H54 (cell line): ENCODE results near the gene WNT1.

Experiments used
- DNase-seq: peaks from one replicate; pipeline ENCODE4 v3.0.0; 2011; ENCODE audit warnings: low spot score, mixed read lengths; ENCODE audit not compliant: insufficient read length
- FAIRE-seq: peaks from 3 replicates; lab custom pipeline; 2011; peaks lifted over from hg19 to GRCh38; lab: Jason Lieb, UNC
- POLR2A ChIP-seq: IDR thresholded peaks from 2 replicates; pipeline ENCODE4 v1.6.1; 2011; ENCODE audit warnings: low read depth, mild to moderate bottlenecking, low read length

WNT1 gene

GRCh38 chr12:48996794-48997718 is 18.9 kb downstream of the WNT1 start:
- no peak for TF ChIP-seq POLR2A
- FAIRE-seq (no peak), DNase-seq (no peak)

- DNase-seq (no peak), FAIRE-seq (no peak)
- TF ChIP-seq POLR2A = no peak
Observed at GRCh38 chr12:48997719-48998496, 19.8 kb downstream of the WNT1 start.

- no peak for TF ChIP-seq POLR2A
- FAIRE-seq = no peak
Observed at GRCh38 chr12:48998497-48999353, 20.6 kb downstream of the WNT1 start.

GRCh38 chr12:48999371-49000131 is 21.4 kb downstream of the WNT1 start, which contains the start of gene DDN:
TSS of gene DDN (minus strand) at chr12:48999375. CDS start at chr12:48999287, 88 bp downstream.
- FAIRE-seq = no peak
- TF ChIP-seq POLR2A = no peak
- no peak for DNase-seq

More at GRCh38 chr12:48998497-48999353, 20.6 kb downstream of the WNT1 start:
- no peak for DNase-seq

DNA sequence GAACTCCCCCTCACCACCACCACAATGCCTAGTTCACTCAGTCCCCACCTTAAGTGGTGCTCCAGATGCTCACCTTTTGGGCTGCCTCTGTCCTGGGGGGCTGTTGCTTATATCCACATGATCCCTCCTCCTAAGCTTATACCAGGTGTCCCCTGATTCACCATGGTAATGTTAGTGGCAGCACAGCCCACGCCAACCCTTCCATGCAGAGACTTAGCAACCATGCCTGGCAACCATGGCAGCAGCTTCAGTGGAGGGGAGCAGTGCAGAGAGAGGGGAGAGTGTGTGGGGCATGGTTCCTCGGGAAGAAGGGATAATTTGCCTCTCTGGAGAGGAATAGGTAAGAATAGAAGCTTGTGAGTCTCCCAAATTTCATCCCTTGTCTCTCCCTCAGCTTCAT is 22.2 kb downstream of the WNT1 start:
- TF ChIP-seq POLR2A = no peak
- no peak for FAIRE-seq
- DNase-seq = no peak

- DNase-seq (no peak), FAIRE-seq (no peak)
- no peak for TF ChIP-seq POLR2A
Observed at GRCh38 chr12:49008943-49009342, 30.8 kb downstream of the WNT1 start.

DNA sequence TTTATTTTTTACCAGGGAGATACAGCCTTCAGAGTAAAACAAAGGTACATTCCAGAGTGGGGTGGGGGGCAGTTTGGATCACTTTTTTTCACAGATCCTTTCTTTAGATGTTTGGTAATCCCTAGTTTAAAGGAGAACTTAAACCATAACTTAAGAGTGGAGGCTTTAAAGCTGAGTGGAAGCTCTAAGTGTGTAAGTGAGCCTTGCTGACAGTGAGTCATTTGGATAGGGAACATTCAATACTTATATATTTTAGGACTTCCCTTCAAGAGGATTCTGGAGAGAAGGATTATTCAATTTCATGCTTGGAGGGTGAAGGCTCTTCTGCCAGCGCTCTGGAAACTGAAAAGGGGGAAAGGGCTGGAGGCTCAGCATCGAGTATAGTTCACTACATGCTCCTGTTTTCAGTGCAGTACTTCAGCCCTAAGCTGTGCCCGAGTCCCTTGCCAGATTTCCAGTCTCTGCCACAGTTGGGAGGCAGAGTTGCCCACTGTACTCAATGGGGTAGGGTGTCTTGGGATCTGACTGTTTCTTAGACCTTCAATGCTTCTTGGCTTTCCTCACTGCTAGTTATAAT is 32.1 kb downstream of the WNT1 start:
- FAIRE-seq (no peak), DNase-seq (no peak)
- TF ChIP-seq POLR2A = no peak

DNA sequence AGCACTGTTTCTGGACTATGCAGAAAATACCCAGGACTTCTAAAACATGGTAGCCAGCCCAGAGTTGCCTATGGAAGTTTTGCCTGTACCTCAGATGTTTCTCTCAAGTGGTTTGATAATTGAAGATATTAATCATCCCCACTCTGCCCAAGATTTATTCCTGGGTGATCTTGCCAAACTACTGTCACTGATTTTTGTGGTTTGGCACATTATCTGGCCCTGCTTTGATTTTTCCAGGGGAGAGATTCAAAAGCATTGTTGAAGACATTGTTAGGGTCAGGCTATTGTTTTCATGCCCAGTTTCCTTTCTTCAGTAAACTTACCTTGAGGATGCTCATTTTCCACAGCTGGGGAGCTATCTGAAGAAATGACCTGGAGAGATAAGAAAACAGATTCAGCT is 34.6 kb downstream of the WNT1 start:
- FAIRE-seq = no peak
- DNase-seq = no peak
- no peak for TF ChIP-seq POLR2A

DNA sequence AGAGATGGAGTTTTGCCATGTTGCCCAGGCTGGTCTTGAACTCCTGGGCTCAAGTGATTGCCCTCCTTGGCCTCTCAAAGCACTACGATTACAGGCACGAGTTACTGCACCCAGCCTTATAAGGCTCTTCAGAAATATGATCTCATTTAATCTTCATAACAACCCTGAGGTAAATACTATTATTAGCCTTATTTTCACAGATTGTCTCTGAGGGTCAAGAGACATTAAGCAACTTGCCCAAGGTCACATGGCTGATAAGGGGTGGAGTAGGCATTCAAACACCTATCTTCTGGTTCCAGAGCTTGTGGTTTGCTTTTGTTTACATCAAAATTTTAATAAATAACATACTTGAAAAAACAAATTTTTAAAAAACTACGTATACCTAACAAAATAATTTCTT is 35.3 kb downstream of the WNT1 start:
- FAIRE-seq (no peak), DNase-seq (no peak)
- TF ChIP-seq POLR2A = no peak

DNA sequence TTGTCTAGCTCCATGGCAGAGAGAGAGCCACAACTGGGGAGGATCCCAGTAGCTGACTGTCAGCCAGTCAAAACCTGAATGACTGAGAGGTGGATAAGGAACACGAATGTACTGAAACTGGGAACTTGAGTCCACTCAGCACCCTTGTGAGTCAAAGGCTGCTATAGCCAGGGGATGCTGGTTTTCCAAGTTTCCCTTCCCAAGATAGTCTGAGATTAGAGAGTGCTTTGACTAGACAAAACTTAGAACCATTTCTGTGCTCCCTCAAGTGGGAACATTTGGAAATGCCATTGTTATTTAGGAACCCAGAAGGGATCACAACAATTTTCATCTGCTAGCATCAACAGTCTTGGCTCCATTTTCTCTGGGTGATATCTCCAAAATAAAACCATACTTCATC is 36.4 kb downstream of the WNT1 start:
- no peak for FAIRE-seq
- no peak for DNase-seq

DNA sequence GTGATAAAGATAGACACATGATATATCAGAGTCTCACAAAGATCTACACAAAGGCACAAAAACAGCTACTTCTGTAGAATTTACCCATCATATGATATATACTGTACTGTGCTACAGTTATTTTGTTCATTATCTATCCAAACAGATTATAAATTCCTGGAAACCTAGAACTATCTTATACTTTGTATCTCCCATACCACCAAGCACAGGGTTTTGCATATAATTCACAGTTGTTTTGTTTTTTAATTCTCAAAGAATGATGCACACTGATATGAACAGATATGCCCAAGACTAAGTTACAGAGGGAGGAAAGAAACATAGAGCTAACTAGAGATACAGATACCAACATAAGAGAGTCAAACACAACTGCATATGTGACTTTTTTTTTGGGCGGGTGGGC is 37.1 kb downstream of the WNT1 start:
- FAIRE-seq (no peak), DNase-seq (no peak)
- no peak for TF ChIP-seq POLR2A

More for the DNA sequence above, 36.4 kb downstream of the WNT1 start:
- no peak for TF ChIP-seq POLR2A

GRCh38 chr12:49017891-49018260 is 39.8 kb downstream of the WNT1 start:
- no peak for TF ChIP-seq POLR2A
- DNase-seq (no peak), FAIRE-seq (no peak)
